HG03039 (cell line): ENCODE data around the gene PRSS8.
"Not testable (repeated sequence)": the region's sequence is repeated elsewhere in the genome, so short reads cannot be mapped to it uniquely, and the experiment has no call there.

Source experiments
- ATAC-seq: cut with Tn5 transposase; IDR thresholded peaks from one replicate; pipeline ENCODE4 v1.9.1; 2021; ENCODE audit warnings: mild to moderate bottlenecking, moderate library complexity; ENCODE audit not compliant: unreplicated experiment

The PRSS8 gene

DNA sequence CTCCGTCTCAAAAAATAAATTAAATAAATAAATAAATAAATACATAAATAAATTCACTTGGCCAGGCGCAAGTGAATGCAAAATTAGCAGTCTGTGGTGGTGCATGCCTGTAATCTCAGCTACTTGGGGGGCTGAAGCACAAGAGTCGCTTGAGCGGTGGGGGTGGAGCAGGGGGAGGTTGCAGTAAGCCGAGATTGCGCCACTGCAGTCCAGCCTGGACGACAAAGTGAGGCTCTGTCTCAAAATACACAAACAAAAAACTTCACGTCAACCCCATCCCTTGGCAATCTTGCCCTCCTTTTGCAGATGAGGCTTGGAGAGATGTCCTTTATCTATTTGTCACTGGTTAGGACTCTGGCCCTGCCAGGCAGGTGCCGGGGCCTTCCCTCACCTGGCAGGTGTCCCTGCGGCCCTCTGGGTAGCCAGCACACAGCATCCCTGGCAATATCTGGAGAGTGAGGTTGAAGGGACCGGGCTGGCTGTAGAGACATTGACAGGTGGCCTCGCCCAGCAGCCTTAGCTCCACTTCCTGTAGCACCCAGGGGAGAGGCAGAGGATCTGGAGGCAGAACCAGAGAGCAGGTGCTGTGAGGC, 10.0 kb upstream of the PRSS8 start:
- no peak for ATAC-seq

DNA sequence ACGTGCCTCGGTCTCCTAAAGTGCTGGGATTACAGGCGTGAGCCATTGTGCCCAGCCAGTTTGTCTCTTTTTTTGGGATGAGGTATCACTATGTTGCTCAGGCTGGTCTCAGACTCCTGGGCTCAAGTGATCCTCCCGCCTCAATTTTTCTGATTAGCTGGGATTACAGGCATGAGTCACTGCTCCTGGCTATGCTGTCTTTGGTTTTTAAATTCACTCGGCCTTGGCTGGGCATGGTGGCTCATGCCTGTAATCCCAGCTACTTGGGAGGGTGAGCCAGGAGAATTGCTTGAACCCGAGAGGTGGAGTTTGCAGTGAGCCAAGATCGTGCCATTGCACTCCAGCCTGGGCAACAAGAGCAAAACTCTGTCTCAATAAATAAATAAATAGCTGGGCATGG, 8.9 kb upstream of the PRSS8 start:
- not testable (repeated sequence) for ATAC-seq

DNA sequence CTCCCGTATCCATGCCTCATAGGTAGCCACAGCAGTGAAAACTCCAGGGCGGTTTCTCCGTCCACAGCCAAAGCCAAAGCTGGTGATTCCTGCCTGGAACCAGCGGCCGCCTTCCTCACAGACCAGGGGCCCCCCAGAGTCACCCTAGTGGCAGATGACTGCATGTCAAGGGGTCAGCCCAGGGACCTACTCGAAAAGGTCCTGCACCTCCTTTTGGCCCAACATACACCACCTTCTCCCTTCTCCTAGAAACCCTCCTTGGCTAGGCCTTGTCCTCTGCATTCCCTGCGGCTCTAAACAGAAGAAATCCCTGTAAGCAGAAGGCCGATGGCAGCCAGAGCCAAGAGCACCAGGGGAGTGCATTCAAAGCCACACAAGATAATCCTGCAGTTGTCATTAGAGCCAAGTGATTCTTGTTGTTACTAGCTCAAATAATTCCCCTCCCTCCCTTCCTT, 8.2 kb upstream of the PRSS8 start:
- no peak for ATAC-seq

DNA sequence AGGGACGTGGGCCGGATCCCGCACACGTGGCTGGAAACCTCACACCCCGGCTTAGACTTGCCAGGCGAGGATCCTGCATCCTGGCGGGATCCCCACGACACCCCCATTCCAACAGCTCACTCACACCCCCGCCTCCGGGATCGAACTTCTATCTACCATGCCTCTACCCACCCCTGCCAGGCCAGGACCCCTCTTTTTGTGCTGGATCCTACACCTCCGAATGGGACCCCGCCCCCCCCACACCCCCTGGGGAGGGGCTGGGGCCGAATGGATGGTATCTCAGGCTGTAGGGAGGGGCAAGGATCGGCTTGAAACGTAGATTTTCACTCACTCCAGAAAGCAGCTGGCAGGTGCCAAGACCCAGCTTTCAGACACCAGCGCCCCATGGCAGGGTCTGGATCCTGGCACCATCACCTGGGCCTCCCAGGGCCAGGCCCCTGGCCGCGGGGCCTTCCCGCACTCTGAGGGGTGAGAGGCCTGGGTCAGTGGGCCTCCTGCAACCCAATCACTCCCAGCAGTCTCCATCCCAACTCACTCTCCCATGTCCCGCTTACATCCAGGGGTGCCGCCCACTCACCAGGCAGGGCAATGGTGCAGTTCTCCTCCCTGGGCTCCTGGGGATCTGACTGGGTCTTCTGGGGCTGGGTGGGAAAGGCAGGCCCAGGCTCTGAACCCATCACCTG, 7.6 kb upstream of the PRSS8 start:
- ATAC-seq, result no peak

DNA sequence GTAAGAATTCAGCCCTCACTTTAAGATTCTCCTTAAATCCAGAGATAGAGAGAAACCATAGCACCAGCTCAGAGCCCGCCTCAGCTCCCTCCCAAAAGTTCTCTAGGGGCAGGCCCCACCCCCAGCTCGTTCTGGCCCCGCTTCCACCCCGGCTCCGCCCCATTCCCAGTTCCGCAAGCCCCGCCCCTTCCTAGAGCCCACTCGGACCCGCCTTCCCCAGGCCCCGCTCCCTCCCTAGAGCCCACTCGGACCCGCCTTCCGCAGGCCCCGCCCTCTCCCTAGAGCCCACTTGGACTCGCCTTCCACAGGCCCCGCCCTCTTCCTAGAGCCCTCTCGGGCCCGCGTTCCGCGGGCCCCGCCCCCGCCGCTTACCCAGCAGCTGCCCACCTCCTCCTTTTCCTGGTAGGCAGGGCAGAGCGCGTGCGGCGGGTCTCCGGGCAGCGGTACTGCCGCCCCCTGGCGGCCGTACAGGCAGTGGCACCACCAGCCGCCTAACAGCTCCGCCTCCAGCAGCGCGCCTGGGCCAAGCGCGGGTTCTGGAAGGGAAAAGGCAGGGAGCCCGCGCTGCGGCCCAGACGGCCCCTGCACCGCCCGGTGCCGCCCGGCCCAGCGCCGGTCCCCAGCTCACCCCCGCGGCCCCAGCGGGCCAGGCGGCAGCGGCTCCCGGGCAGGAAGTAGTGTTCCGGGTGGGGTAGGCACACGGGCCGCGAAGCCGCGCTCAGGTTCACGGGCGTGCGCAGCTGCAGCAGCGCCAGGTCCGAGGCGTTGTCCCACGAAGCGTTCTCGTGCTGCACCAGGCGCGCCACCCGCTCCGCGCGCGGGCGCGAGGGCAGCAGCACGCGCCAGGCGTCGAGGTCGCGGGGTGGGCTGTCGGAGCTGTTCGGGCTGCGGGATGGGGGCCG, 6.8 kb upstream of the PRSS8 start:
- peak; percentile 76 for ATAC-seq

DNA sequence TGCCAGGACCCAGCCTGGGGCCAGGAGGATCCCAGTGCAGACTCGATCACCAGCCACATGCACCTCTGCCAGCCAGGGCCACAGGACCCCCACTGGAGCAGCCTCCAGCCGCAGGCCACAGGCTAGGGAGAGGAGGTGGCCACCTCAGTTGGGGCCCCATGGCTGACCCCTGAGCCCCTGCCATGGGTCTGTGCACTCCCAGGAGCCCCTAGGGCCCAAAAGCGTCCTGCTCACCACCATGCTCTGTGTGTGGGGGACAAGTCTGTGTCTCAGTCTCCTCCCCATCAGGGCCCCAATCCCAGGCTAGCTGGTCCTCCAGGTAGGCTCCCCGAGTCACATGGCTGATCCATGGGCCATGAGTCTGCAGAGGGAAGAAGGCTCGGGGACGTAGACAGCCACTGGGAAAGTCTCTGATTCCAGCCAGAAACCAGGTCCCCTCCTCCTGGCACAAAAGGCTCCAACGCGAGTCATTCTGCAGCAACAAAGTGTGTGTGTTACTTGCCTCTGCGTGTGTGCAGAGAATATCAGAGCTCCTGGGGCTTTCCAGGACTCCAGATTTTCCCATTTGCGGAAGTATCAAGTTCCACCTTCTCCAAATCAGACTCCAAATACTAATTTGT, 6.1 kb upstream of the PRSS8 start:
- no peak for ATAC-seq

DNA sequence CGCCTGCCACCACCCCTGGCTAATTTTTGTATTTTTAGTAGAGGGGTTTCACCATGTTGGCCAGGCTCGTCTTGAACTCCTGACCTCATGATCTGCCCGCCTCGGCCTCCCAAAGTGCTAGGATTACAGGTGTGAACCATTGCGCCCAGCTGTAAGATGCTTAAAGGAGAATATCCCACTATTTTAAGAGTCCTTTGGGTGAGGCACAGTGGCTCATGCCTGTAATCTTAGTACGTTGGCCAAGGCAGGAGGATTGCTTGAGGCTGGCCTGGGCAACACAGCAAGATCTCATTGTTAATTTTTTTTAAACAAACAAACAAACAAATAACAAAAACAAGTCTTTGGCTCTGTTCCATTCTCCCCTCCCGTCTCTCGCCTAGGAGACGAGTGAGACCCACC, 5.5 kb upstream of the PRSS8 start:
- not testable (repeated sequence) for ATAC-seq

DNA sequence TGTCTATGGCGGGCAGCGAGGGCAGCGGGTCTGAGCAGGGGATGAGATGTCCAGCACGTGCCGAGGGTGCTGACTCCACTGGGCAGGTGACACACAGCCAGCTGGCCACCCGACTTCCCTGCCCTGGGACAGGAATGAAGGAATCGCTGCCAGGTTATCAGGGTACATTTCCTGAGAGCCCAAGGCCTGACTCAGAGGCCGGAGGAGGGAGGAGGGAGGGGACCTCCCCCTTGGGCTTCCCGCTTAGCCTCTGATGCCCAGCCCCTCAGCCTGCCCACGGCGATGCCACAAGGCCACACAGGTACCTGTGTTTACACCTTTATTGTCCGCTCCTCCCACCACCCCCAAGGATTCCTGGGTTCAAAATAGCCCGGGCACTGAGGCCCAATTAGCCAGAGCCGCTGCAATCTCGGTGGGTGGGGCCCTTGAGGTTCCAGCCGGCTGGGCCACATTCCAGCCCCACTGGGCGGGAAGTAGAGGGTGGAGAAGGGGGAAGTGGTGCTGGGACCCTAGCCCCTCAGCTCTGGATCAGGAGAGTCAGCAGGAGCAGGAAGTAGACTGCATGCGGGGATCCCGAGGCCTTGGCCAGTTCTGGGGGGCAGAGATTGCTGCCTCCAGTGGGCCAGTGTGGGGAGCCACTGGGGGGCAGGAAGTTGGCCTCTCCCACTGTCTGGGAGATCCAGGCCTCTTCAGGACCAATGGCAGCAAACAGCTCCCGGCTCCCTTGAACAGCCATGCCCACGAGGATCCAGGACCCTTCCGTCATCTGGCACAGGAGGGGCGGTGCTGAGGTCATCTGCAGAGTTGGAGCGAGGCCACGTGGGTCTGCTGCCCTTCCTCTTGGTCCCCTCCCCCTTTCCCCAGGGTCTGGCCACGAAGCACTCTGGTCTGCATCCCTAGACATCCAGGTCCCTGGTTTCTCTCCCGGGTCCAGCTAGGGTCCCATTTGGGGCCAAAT, 3.4 kb upstream of the PRSS8 start:
- no peak for ATAC-seq

DNA sequence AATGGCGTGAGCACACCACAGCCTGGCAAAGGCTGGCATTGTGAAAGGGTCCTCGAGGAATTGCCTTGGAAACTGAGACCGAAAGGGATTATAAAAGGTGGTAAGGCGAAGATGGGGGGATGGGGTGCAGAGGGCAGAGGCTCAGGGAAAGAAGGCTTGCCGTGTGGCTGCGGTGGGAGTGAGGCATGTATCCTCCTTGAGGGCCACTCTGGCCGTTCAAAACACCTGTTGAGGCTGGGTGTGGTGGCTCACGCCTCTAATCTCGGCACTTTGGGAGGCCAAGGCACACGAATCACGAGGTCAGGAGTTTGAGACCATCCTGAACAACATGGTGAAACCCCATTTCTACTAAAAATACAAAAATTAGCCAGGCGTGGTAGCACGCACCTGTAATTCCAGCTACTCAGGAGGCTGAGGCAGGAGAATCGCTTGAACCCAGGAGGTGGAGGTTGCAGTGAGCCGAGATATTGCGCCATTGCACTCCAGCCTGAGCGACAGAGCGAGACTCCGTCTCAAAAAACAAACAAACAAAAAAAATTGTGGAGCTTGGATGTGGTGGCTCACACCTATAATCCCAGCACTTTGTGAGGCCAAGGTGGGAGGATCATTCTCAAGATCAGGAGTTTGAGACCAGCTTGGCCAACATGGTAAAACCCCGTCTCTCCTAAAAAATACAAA, 1.4 kb upstream of the PRSS8 start:
- not testable (repeated sequence) for ATAC-seq

DNA sequence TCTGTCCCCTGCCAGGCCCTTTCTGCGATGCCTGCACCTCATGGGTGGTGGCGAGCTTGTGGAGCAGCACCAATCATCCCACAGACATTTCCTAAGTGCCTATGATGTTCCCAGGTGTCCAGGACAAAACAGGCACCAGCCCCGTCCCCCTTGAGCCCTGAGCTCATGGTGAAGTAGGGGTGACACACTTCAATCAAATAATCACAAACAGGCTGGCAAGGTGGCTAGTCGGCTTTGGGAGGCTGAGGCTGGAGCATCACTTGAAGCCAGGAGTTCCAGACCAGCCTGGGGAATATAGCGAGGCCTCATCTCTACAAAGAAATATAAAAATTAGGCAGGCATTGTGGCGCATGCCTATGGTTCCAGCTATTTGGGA, 748 bp upstream of the PRSS8 start:
- no peak for ATAC-seq

DNA sequence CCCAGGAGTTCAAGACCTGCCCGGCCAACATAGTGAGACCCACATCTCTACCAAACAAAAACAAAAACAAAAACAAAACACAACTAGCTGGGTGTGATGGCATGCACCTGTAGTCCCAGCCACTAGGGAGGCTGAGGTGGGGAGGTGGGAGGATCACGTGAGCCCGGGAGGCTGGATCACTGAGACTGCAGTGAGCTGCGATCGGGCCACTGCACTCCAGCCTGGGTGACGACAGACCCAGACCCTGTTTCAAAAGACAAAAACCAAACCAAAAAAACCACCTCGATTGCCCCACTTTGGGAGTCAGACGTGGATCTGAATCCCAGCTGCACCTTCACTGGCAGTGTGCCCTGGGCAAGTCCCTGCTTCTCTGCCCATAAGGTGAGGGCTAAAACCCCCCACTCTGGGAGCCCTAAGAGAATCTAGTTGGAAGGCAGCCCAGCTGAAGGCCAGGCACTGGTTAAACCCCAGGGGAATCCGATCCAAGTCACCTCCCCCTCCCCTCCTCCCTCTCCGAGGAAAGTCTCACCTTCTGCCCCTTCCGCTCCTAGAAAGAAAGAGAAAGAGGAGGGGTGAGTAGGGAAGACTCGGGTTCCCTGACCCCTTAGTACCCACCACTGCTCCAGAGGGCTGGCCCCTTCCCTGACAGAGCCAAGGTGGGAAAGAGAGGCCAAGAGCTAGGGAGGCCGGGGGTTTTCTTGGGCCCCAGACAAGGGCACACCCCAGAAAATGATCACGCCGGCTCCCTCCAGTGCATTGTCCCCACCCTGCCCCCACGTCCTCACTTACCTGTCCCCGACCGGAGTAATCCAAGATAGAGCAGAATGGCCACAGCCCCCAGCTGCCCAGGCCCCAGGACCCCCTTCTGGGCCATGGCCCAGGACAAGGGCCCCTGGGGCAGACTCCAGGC, 647 bp downstream of the PRSS8 start:
- no peak for ATAC-seq

DNA sequence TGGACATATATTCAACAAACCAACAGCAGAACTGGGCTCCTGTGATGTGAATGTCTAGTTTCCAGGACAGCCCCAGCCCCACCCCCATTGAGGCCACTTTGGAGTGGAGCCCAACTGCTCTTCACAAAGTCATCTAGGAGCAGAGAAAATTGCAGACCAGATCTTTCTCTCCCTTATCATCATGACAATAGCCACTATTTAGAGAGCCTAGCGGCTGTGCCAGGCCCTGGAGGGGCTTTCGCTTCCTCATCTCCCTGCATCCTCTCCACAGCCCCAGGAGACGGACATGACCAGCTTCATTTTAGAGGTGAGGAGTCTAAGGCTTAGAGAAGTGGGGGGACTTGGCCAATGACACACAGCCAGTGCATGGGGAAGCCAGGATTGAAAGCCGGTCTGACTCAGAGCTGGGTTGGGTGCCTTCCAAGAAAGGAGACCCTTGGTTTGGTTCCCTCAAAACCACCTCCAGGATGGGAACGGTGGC, 1.4 kb downstream of the PRSS8 start:
- no peak for ATAC-seq

DNA sequence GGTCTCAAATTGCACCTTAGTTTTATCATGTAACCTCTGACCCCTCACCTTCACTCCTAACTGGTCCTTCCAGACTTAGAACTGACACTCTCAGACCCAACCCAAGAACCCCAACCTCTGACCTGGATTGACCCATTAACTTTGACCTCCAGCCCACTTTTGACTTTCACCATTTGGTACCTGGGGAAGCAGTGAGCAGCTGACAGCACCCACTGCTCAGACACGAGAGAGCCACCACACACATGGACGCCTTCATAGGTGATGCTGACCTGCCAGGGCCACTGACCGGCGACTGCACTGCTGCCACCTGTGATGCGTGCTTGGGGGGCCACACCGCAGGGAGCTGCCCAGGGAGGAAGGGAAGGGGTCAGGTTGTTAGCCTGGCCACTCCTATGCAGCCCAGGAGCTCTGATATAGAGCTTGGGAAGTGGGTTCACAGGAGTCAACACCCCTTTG, 2.5 kb downstream of the PRSS8 start:
- no peak for ATAC-seq

DNA sequence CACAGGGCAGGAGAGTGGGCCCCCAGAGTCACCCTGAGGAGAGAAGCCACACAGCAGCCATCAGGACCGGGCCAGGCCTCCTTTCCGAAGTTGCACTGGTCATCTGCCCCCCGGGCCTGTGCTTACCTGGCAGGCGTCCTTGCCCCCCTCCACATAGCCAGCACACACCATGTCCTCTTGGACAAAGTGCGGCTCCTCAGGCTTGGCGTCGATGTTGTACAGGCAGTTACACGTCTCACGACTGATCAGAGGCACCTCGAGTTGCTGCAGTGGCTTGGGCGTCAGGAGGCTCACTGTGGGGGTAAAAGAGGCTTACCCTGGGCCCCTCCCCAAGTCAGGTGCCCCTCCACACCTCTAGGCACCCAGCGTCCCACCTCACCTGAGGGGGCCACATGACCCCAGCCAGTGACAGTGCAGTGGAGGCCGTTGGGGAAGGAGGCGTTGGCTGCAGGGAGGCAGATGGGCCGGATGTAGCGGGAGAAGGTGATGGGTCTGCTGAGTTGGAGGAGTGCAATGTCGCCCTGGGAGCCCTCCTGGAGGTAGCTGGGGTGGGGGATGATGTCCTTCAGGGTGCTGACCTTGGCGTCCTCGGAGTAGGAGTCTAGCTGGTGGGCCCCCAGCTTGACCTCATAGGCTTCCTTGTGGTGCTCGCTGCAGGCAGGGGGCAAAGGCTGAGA, 3.1 kb downstream of the PRSS8 start:
- ATAC-seq, result no peak

DNA sequence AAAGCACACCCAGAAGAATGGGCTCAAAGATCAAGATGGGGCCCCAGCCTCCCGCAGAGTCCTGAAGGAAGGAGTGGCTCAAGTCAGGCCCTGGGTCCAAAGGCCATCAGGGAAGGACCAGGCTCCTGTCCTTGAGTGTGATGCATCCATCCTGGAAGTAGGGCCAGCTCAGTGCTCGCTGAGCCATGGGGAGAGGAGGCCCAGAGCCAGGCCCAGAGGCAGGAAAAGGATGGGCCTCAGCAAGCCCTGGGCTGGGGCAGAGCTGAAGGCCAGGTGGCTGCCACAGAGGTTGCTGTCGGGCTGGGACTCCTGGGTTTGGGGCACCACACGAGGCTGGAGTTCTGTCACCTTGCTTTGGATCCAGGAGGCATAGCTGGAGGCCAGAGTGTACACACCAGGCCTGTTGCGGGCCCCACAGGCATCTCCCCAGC, 3.7 kb downstream of the PRSS8 start:
- no peak for ATAC-seq

DNA sequence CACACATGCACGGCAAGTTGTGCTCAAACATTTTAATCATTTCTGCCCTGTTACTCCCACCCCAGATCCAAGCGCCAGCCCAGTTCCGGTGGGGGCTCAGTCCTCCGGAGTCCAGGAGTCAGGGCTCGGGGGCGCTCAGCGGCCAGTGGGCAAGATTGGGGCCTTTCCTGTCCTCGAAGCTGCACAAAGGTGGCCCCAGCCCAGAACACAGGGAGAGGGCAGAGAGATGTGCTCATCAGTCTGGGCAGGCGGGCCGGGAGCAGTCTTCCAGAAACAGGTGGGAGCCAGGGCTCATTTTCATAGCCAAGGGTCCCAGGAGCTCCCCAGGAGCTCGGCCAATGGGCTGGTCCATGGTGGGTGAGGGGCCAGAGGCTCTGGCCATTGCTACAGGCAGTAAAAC, 4.1 kb downstream of the PRSS8 start:
- no peak for ATAC-seq

DNA sequence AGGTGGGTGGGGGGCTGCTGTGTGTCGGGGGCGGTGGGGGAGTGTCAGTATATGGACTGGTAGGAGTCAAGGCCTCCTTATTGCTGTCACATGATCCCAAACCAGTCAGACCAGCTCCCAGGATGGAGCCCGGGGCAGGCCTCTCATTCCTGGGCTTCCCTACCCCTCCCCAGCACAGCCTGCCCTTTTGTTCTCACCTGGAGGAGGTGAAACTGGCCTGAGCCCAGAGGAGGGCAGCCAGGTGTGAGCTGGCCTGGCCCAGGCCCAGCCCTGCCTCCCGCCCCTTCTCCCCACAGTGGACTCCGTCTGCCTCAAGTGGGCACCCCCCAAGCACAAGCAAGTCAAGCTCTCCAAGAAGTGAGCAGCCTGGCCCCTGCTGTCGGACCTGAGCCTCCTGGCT, 4.6 kb downstream of the PRSS8 start:
- no peak for ATAC-seq

DNA sequence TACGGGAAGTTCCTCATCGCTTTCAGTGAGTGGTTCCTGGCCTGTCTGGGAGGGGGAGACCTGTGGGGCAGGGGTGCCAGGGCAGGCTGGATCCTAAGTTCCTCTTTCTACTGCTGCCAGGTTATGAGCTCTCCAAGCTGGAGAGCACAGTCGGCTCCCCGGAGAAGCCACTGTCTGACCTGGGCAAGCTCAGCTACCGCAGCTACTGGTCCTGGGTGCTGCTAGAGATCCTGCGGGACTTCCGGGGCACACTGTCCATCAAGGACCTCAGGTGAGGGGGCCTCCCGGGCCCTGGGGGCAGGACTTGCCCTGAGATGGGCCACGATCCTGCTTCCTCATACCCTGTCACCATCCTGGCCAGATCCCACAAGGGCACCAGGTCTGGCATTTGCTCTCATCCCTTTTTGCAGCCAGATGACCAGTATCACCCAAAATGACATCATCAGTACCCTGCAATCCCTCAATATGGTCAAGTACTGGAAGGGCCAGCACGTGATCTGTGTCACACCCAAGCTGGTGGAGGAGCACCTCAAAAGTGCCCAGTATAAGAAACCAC, 5.1 kb downstream of the PRSS8 start:
- no peak for ATAC-seq
